ENCODE data around the gene PDCL2. TPM values are rescaled to one million over a fixed set of nuclear protein-coding genes. Genes with fewer than 3 reads are reported as not detected.
"Not testable (repeated sequence)": the region's sequence is repeated elsewhere in the genome, so short reads cannot be mapped to it uniquely, and the experiment has no call there.

PDCL2 gene, protein sequence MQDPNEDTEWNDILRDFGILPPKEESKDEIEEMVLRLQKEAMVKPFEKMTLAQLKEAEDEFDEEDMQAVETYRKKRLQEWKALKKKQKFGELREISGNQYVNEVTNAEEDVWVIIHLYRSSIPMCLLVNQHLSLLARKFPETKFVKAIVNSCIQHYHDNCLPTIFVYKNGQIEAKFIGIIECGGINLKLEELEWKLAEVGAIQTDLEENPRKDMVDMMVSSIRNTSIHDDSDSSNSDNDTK
- total RNA-seq, result not detected in 2 replicates

DNA sequence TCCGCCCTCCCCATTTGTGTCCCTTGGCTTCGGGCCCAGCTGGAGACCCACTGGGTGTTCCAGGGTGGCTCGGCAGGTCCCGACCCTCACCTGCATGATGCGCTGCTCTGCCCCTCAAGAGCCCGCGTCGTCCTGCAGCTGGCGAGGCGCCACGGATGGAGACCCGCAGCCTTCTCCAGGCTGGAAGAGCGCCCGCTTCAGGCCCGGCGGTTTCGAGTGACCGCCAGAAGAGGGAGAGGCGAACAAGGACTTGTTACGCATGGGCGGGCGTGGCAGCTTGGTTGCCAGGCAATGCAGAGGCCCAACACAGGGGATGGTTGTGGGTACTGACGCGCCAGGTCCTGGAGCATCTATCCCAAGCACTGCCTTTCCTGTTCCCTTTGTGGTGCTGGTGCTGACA lies at the start of gene PDCL2:
Gene PDCL2, minus strand, starts transcription at position 232 of the 400 bp plus-strand sequence. Its CDS starts 136 bp downstream, at position 96.
- intact Hi-C loops (cut with micrococcal nuclease), result no loop called here

DNA sequence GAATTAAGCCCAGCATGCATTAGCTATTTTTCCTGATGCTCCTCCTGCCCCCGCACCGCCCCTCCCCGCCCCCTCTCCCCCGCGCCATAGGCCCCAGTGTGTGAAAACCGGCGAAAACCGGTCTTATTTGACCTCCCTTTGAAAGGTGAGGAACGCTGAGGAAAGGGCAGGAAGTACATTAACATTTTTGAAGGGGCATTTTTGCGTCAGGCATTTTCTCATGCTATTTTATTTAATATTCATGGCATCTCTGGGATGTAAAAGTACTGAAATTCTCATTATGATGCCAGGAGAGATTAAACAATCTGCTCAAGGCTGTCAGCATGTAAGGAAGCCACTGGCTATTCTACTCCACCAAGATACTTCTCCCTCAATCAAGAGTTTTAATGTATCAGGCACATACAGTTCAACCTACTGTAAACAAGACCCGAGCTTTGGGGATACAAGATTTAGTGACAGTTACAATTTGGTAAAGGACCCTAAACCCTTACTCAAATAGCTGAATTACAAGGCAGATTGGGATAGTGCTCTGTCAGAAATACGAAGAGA lies 45.3 kb upstream of the PDCL2 start:
- intact Hi-C loops (cut with micrococcal nuclease), result no loop called here

DNA sequence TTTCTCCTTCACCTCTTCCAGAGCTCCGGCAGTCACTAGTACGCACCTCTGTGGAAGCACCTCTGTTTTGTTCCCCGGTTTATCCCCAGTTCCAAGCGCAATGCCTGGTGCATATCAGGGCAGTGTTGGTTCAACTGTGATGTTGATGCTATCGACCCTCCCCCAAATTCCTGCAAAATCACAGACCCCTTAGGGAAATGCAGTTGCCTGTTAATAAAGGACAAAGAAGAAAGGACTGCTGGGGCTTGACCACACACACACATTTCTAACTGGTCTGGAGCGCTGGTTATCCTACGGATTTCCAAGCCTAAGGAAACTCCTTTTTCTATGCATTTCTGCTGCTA lies 44.6 kb upstream of the PDCL2 start:
- intact Hi-C loops (cut with micrococcal nuclease), result no loop called here

DNA sequence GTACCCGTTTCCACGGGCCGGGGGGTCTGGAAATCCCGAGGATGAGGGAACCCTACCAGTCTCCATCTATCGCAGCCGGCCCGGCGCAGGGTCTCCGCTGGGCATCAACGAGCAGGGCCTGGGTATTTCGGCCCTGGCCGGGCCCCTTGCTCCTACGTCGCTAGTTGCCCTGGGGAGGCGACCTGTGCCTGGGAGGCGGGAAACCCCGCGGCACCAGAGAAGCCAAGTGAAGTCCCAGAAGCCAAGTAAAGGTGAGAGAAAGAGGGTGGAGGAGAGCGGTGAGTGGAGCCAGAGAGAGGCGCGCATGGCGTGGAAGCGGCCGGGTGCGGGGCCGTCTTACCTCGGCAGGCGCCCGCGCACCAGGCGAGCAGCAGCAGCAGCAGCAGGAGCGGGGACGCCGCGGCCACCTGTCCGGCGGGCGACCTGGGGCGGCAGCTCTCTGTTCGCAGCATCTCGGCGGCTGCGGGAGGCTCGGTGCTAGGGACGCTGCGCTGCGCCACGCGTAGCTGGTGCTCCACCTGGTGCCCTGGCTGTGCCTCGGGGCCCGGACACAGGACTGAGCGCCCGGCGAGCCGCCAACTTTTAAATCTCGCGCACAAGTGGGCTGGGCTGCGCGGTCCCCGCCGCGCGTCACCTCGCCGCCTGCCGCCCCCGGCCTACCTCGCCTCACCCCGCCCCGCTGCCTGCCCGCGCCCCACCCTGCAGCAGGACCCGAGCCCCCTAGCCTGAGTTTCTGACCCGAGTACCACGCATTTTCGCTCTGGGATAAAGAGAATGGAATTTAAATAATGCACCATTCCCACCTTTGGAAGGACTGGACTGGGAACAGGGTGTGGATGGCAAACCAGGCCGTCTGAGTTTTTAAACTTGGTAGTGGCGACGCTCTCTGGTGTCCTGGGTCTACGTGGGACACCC lies 44.0 kb upstream of the PDCL2 start, which contains the start of gene NMU:
Gene NMU, minus strand, starts transcription at position 558 of the 915 bp plus-strand sequence. Its CDS starts 106 bp downstream, at position 452.
- intact Hi-C loops (cut with micrococcal nuclease), result no loop called here

DNA sequence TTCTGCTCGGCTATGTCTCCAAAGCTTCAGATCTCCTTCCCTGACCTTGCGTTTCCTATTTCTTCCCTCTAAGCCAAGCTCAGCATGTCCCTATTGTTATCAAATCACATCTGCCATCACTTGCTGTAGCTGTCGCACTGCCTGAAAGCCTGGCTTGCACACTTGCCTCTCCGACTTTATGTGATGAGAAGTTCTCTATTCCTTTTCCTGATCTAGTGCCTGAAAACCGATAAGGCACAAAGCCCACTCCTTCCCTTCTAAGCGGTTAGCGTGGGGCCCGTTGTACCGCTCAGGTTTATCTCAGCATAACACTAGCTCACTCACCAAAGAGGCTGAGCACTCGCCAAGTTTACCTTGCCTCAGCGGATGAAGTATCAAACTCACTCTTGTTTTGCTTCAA lies 43.2 kb upstream of the PDCL2 start:
- intact Hi-C loops (cut with micrococcal nuclease), result no loop called here

DNA sequence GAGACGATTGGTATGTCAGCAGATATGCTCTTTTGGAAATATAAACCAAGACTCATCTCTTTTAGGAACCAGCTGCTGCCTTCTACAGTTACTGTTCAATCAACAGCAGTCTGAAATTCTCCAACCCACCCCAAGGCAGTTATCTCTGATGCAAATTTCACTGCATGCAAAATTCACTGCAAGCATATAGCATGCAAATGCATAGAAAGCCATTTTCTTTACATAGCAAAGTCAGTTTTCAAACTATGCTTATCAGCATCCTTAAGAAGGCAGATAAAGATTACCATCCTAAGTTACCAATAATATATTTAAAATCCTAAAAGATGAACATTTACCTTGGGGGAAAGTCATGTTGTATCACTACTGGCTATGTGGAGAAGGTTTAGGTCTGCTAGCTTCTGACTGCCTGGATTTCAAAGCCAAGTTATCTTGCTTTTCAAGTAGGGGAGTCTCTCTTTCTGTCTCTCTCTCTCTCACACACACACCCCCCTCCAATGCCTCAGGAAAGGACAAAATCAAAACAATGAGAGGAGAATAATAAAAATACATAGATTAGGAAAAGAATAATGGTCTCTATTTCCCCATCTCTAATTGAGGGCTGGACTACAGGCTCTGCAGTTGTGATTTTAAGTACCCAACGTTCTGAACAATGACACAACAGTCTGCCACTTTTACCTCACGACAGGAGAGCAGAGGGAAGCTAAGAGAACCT lies 42.5 kb upstream of the PDCL2 start:
- intact Hi-C loops (cut with micrococcal nuclease), result no loop called here

DNA sequence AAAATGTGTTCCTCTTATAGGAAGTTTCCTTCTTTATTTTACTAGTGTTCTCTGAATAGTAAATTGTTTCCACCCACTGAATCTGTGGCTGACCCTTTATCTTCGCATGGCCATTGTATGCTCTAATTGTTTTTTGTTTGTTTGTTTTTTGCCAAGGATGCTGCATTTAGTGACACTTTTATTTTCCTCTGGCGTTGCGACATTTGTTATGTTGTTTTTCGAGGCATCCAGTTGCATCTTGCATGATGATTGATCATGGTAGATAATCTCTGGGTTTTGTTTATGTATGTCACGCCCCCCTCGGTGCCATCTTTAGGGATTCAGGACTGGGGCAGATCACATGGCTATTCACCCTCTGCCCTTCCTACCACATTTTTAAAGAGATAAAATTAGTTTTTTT lies 41.9 kb upstream of the PDCL2 start:
- intact Hi-C loops (cut with micrococcal nuclease), result no loop called here

DNA sequence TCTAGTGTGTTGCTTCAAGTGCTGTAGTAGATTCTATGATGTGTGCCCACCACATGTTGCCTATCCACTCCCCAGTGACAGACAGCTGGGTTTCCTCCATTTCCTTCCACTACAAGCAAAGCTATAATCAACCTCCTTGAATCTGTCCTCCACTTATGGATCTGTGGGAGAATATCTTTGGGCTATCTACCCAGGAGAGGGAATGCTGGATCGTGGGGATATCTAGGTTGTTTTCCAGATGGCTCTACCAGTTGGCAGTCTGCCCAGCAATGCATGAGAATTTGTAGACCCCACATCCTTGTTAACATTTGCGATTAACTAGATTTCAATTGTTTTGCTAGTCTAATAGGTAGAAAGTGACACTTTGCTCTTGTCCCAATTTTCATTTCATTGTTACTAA lies 33.8 kb upstream of the PDCL2 start:
- intact Hi-C loops (cut with micrococcal nuclease), result no loop called here

DNA sequence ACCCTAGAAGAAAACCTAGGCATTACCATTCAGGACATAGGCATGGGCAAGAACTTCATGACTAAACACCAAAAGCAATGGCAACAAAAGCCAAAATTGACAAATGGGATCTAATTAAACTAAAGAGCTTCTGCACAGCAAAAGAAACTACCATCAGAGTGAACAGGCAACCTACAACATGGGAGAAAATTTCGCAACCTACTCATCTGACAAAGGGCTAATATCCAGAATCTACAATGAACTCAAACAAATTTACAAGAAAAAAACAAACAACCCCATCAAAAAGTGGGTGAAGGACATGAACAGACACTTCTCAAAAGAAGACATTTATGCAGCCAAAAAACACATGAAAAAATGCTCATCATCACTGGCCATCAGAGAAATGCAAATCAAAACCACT lies 32.0 kb upstream of the PDCL2 start:
- intact Hi-C loops (cut with micrococcal nuclease), result not testable (repeated sequence)

DNA sequence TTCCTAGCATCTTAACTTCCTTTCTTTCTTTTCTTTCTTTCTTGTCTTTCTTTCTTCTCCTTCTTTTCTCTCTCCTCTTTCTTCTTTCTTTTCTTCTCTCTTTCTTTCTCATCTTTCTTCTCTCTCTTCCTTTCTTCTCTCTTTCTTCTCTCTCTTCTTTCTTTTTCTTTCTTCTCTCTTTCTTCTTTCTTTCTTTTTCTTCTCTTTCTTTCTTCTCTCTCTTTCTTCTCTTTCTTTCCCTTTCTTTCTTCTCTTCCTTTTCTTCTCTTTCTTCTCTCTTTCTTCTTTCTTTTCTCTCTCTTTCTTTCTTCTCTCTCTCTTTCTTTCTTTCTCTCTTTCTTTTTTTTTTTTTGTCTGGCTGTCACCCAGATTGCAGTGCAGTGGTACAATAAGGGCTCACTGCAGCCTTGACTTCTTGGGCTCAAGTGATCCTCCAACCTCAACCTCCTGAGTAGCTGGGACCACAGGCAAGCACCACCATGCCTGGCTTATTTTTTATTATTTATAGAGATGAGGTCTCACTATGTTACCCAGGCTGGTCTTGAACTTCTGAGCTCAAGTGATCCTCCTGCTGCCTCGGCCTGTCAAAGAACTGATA lies 26.6 kb upstream of the PDCL2 start:
- intact Hi-C loops (cut with micrococcal nuclease), result no loop called here

DNA sequence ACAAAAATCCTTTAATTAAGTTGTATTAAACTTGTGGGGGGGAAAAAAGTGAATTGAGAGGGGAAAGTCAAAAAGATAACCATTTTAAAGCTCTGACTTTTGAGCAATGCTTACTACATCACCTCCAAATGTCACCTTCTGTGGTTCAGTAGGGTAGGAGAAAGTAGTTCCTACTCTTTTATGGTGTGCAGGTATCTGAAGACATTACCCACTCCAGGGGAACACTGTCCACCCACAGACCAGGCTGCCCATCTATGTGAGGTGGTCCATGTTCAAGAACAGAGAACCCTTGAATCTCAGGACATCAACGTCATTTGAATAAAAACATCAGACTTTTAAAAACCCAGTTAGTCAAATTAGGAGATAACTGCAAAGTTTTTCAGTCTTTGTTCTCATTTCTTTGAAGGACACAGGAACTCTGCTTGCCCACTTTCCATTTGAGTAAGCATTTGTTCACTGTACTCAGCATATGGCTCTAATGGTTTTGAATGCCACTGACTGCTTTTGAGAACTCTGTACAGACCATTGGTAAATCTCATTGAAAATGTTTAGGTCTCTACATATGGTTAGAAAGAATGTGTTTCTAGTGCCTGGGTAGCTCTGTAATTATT lies 25.6 kb upstream of the PDCL2 start:
- intact Hi-C loops (cut with micrococcal nuclease), result no loop called here

DNA sequence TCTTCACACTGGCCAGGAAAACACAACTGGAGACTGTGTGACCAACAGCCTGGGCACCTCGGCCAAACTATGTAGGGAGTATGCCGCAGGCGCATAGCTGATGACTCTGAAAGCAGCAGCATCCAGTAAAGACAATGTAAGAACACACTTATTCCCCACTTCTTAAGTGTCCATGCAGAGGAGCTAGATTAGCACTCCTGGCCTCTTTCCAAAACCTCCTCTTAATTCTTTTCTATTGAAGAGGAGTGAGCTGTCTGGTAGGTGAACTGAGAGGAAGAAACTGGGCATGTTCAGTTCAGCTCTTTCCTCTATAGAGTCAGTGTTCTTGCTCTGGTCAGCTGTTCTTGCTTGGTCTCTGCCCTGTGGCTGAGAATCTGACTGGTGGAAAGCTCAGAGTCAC lies 23.0 kb upstream of the PDCL2 start:
- intact Hi-C loops (cut with micrococcal nuclease), result no loop called here

DNA sequence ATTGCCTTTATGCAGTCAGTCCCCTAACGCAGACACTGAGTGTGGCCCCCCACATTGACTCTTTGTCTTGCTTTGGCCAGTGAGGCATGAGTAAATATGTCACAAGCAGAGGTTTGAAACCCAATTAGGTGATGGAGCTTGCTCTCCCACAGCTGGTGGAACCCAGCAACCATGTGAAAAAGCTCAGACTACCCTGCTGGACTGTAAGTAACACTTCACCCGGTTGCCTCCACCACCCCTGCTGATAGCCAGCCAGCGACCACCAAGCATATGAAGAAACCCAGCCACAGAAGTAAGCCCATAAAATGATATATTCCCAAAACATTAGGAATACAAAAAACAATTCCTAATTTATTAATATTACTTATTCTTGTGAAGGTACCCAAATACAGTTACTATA lies 21.6 kb upstream of the PDCL2 start:
- intact Hi-C loops (cut with micrococcal nuclease), result no loop called here

DNA sequence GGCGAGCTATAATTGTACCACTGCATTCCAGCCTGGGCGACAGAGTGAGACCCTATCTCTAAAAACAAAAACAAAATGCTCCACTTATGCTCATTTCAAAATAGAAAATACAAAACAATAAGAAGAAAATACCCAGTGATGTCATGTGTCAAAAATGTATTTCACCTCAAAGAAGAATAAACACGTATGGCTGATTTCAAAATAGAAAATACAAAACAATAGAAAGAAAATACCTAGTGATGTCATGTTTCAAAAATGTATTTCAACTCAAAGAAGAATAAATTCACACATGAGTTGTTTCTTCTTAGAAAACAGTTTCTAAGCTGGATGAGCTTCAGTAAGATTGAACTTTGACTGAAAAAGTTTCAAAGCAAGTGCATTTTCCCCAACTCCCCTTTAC lies 20.3 kb upstream of the PDCL2 start:
- intact Hi-C loops (cut with micrococcal nuclease), result no loop called here

DNA sequence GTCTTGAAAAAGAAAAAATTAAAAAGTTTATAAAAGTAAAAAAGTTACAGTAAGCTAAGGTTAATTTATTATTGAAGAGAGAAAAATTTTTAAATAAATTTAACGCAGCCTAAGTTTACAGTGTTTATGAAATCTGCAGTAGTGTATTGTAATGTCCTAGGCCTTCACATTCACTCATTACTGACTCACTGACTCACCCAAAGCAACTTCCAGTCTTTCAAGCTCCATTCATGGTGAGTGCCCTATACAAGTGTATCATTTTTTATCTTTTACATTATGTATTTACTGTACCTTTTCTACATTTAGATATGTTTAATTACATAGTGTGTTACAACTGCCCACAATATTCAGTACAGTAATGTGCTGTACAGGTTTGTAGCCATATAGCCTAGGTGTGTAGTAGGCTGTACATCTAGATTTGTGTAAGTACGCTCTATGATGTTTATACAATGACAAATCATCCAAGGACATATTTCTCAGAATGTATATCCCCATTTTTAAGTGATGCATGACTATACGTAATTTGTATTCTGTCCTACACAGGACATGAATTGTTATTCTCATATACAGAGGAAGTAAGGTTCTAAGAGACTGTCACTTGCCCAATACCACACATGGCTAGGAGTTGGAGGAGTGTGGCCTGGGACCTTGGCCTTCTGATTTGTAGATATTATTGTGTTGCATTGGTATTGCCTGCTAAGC lies 19.5 kb upstream of the PDCL2 start:
- intact Hi-C loops (cut with micrococcal nuclease), result no loop called here

DNA sequence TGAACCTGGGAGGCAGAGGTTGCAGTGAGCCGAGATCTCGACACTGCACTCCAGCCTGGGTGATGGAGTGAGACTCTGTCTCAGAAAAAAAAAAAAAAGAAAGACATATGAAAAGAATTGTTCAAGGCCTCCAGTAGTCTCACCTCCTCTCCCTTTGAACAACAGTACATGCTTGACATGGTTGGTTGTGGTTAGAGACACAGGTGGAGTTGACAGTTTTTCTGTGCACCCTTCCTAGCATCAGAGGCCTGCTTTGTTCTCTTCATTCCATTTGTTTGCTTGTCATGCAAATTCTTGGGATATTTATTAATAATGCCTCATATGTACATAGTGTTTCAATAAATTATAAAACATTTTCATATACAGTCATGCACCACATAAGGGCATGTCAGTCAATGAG lies 18.3 kb upstream of the PDCL2 start:
- intact Hi-C loops (cut with micrococcal nuclease), result no loop called here

DNA sequence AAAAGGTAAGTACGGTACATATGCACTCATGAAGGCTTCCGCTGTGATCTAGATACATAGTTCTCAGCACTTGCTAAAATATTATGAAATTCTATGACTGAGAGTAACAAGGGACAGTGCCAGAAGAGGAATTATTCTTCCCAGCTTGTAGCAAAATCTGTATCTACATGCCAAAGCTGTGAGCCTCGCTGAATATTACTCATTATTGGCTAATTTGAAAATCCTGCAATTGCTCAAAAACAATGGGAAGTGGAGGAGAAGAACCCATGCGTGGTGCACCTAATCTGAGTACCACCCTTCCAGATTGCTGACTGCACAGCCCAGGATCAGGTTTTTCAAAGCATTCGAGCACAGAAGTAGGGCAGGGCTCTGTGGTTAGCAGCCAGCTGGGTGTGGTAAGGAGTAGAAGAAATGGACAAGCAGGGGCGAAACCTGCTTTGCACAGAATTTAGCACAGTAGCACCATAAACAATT lies 17.4 kb upstream of the PDCL2 start:
- intact Hi-C loops (cut with micrococcal nuclease), result no loop called here

DNA sequence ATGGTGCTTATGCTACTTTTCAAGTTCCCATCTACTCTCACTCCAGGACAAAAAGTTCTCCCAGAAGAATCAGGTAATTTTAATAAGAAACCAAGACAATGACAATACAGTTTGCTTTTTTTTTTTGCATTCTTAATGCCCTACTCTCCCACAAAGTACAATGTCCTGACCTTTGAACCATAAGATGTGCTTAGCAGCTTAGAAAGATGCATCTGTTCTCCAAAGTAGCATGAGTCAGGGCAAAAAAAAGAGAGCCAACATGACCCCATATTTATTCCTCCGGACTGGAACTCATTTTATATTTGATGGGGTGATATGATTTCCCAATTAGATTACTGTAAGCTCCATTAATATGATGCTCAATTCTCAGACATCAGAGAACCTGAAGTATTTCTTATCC lies 16.5 kb upstream of the PDCL2 start:
- intact Hi-C loops (cut with micrococcal nuclease), result no loop called here

DNA sequence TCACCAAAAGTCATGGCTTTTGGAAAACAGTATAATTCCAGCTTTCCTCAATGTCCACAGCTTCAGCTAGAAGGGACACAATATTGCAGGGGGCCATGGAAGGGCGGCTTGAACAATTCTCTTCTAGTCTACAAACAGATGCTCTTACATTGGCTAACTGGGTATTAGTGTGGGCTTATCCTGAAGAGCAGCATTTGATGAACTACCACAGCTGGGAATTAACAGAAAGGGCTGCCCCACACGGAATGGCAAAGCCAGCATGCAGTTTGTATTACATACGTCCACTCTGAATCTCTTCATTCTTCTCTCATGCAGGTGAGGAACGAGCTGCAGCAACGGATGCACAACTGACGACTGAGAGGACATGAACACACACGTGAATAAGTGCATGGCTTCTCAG lies 13.0 kb upstream of the PDCL2 start:
- intact Hi-C loops (cut with micrococcal nuclease), result no loop called here

DNA sequence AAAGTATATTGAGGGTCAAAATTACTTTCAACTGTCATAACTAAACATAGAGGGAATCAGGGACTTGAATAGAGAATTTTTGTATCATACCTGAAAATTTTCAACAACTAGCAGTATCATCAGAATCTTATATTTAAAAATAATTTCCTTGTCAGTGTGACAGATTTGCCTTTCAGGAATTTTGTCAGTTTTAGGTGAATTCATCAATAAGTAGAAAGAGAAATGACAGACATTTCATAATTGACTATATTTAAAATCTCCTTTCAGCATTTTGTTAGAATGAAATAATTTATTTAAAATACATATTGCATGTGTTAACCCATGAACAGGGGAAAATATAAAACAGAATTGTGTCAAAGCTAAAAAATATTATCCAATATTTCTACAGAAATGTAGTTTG lies 8.6 kb upstream of the PDCL2 start:
- intact Hi-C loops (cut with micrococcal nuclease), result no loop called here

Data from T-helper 1 cell treated with Interleukin-12 subunit alpha and Interleukin-12 subunit beta and Interleukin-4 antibody, amounts not matched to agents 30 ng/mL and 1 ng/mL, for 36 hours (primary cell).